ENCODE data around the gene ZNF446. TPM values are rescaled to one million over a fixed set of nuclear protein-coding genes. Genes with fewer than 3 reads are reported as not detected.

ZNF446 gene
- total and polyA plus RNA-seq, 10 of the 15 experiments (the other 5 are each of a cell fraction or from before 2014, with no cell fraction given), result 0.14 to 6.9 (median 4.1) TPM

- peak; percentile 86 for TF ChIP-seq ELK1 (IDR thresholded peaks at IDR 0.05; ENCODE audit: low read depth, low read length)
- TF ChIP-seq PAX5 (IDR thresholded peaks at IDR 0.05; ENCODE audit: borderline replicate concordance, low read depth, low read length), result no peak
- TF ChIP-seq PAX8 (IDR thresholded peaks at IDR 0.05), result no peak
- no peak for TF ChIP-seq SREBF2 (IDR thresholded peaks at IDR 0.05; ENCODE audit: low read length)
- no peak for TF ChIP-seq IRF4 (IDR thresholded peaks at IDR 0.05; ENCODE audit: low read depth, low read length)
- TF ChIP-seq JUND (IDR thresholded peaks at IDR 0.05; ENCODE audit: low read depth, low read length), result no peak
- peak; percentile 88 for TF ChIP-seq POLR2A (IDR thresholded peaks at IDR 0.05; ENCODE audit: low read depth, low read length)
- peak; percentile 96 for TF ChIP-seq NKRF (conservative IDR thresholded peaks at IDR 0.05)
- no peak for TF ChIP-seq SKIL (IDR thresholded peaks at IDR 0.05; ENCODE audit: low read depth, poor library complexity, severe bottlenecking)
- no peak for TF ChIP-seq JUNB (IDR thresholded peaks at IDR 0.05)
- TF ChIP-seq SMC3 (IDR thresholded peaks at IDR 0.05; ENCODE audit: borderline replicate concordance, low read length), result no peak
- peak; percentile 82; the same call in 1 of the 2 replicates for TF ChIP-seq POLR2AphosphoS5 (IDR thresholded peaks at IDR 0.05; ENCODE audit: low read length)
- TF ChIP-seq E4F1 (IDR thresholded peaks at IDR 0.05; ENCODE audit: borderline replicate concordance, partially characterized antibody), result peak; percentile 71
- TF ChIP-seq CEBPB (IDR thresholded peaks at IDR 0.05; ENCODE audit: borderline replicate concordance in 1 of 2, low read depth in 2 of 2, low read length in 2 of 2), result no peak
- no peak for TF ChIP-seq IKZF2 (IDR thresholded peaks at IDR 0.05)
- TF ChIP-seq POLR2AphosphoS2 (IDR thresholded peaks at IDR 0.05; ENCODE audit: low read depth, low read length), result peak; percentile 78; the same call in 1 of the 2 replicates
- TF ChIP-seq NFYB (IDR thresholded peaks at IDR 0.05; ENCODE audit: insufficient read depth, low read depth, low read length), result peak; percentile 93
- TF ChIP-seq STAT1 (conservative IDR thresholded peaks at IDR 0.05), result no peak; the same call in 1 of the 2 replicates
- peak; percentile 82 for TF ChIP-seq PKNOX1 (IDR thresholded peaks at IDR 0.05)
- TF ChIP-seq TARDBP (IDR thresholded peaks at IDR 0.05; ENCODE audit: borderline replicate concordance), result peak; percentile 75; the same call in 1 of the 2 replicates
- TF ChIP-seq NR2F1 (conservative IDR thresholded peaks at IDR 0.05), result no peak; the same call in 1 of the 2 replicates
- TF ChIP-seq ATF7 (IDR thresholded peaks at IDR 0.05; ENCODE audit: low read depth), result no peak
These were observed 9.2 kb upstream of the ZNF446 start, which contains the start of gene ZNF324 (continued) for GRCh38 chr19:58466760-58467589.
